ENCODE measurements around the gene ENG.
"Not testable (repeated sequence)": the region's sequence is repeated elsewhere in the genome, so short reads cannot be mapped to it uniquely, and the experiment has no call there.

Gene ENG

DNA sequence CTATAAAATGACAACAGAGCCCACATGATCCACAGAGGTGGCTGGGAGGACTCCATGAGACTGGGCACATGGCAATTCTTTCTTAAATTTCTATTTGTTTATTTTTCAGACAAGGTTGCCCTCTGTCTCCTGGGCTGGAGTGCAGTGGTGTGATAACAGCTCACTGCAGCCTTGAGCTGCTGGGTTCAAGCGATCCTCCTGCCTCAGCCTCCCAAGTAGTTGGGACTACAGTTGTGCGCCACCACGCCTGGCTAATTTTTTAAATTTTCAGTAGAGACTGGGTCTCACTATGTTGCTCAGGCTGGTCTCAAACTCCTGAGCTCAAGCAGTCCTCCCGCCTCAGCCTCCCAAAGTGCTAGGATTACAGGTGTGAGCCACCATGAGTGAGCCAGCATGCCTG is 8.8 kb downstream of the ENG start:
- not testable (repeated sequence) for DNase-seq (ENCODE audit: low read depth in 3 of 3)

DNA sequence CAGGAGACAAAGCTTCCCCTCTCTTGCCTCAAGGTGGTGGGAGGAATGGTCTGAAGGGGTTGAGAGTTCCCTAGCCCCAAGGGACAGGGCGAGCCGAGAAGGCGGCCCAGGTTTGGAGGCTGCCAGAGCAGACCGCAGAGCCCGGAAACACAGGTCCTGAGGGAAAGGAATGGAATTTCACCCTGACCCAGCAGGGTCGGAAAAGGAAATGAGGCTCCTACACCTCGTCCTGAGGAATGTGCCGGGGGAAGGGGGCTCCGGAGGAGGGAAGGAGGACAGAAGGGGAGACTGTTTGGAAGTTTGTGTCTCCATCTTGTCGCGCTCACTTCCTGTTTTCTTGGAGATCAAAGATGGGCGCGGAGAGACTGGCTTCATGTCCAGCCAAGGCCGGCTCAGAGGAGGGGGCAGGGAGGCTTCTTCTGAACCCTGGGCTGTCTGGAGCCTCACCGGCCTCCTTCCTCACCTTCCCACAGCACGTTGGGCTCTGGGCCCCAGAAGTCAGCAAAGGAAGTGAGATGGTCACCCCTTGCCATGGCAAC is 9.6 kb downstream of the ENG start:
- no peak for DNase-seq (ENCODE audit: low read depth in 3 of 3)

DNA sequence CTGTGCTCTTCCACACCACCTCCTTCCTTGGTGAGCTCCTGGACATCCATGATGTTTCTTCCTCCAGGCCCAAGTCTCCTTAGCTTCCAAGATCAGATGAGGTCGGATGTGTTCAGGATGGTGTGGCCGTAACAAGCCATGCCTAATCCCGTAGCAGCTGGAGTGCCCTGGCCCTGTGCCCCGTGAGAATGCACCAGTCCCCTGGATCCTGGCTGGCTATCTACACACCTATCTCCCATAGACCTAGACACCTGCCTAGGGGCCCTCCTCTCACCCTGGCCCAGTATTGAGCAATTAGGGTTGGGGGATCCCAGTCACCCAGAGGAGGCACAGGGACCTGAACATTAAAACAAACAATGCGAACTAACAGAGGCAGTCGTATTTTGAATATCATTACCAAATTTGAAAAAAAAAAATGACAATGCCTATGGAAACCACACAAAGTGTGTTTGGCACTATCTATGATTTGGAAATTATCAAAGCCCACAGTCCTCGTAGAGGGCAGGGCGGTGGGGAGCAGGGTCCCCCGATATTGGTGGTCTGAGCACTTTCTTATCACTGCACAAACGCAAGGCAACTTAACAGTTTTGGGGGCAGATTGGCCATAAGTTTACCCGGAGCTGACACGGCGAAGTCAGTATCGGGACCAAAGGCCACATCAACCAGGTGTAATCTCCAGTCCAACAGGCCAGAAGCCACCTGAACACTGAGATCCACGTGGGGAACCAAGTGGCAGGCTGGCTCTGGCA is 13.2 kb downstream of the ENG start:
- no peak for DNase-seq (ENCODE audit: low read depth in 3 of 3)

DNA sequence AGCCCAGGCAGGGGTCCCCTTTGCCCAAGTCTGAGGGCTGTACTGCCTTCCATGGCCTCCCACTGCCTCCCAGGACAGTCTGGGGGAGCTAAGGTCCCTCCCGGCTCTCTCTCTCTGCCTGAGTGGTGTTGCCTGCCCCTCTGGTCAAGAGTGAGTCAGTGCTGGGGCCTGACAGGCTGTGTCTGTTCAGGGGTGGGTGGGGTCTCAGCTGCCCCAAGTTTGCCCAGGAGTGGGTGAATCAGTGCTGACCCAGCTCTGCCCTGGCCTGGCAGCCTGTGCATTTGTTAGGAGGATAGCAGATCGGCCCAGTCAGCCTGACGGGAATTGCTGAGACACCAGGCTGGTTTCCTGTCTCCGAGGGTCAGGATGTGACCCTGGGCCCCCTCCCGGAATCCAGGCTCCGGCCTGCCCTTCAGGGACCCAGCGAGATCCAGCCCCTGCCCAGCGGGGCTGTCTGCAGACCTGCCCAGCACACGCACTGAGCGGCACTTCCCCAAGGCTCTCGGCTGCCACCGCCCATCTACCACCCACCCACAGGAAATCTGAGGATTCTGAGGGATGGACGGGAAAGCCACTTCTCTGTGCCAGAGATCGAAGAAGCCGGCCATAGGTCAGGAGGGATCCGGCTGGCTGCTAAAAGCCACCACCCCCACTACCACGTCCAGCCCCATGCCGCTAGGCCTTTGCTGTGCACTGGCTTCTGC is 15.9 kb downstream of the ENG start:
- no peak for DNase-seq (ENCODE audit: low read depth in 3 of 3)

DNA sequence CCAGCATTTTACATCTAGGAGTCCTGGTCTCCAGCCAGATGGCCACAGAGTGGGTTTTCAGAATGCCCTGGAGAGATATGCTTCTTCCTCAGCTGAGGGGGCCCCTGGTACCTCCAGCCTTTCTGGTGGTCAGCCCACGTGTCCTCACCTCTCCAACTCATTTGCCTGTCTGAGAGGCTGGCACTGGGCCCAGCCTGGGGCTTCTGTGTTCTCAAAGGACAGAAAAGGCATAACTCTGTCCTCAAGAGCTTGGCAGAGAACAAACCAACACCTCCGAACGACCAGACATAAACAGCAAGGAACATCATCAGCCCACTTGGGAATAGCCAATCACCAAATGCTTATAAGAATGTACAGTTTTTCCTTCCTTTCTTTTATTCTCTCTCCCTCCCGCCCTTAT is 17.1 kb downstream of the ENG start:
- DNase-seq (ENCODE audit: low read depth in 3 of 3): no peak

DNA sequence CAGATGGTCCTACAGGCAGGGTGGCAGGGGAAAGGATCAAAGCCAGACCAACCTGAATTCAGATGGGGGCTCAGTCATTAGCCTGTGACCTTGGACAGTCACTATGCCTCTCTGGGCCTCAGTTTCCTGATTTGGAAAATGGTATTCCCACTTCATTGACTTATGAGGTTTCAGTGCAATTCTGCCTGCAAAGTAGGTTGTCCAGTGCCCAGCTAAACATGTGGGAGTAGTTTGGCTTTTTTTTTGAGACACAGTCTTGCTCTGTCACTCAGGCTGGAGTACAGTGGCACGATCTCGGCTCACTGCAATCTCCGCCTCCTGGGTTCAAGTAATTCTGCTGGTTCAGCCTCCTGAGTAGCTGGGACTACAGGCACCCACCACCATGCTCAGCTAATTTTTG is 17.9 kb downstream of the ENG start:
- DNase-seq (ENCODE audit: low read depth in 3 of 3): not testable (repeated sequence)

DNA sequence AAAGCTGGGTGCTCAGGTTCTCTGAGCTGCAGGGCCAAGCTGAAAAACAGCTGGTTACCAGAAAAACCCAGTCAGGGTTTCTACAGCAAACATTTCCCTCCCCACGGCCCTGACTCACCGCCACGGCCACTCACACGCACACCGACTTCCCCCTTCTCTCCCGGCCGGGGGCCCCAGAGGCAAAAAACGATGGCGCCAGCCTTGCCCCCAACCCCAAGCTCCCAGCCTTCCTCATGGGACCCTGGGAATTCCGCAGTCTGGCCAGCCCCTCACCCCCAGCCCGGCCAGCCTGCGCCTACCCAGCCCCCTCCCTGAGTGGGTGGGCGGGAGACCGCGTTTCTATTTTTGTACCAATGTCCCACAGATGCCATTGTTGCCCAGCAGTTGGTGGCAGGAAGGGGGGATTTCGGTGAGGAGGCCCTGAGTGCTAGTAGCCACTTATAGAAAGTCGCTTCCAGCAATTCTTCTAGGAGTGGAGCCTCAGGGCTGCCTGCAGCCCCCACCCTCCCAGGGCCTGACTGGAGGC is 18.4 kb downstream of the ENG start:
- DNase-seq (ENCODE audit: low read depth in 3 of 3): peak in 1 of 3 donors; percentile 24

DNA sequence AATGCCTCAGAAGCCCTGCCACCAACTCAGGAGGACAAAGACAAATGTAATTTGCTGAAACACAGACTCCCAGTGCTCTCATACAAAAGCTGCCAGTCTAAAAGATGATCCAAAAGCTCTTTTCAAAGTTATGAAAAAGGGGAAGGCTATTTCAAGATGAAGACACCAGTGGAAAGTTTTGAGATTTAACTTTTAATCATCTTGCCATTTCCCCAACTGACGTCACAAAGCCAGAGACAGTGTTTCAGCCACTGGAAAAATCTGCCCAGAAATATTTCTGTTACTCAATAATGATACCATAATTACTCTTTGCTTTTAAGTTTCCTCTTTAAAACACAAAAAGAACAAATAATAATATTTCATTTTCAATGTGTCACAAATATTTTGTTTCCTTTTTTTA is 20.9 kb downstream of the ENG start:
- no peak for DNase-seq (ENCODE audit: low read depth in 3 of 3)

DNA sequence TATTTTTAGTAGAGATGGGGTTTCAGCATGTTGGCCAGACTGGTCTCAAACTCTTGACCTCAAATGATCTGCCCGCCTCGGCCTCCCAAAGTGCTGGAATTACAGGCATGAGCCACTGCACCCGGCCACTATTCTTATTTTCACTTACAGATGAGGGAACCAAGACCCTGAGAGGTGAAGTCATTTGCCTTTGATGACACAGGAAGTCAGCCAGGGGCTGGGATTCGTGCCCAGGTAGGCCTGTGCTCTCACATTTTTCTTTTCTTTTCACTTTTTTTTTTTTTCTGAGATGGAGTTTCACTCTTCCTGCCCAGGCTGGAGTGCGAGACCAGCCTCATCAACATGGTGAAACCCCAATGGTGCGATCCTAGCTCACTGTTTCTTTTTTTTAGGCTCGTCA is 22.2 kb downstream of the ENG start:
- no peak for DNase-seq (ENCODE audit: low read depth in 3 of 3)

DNA sequence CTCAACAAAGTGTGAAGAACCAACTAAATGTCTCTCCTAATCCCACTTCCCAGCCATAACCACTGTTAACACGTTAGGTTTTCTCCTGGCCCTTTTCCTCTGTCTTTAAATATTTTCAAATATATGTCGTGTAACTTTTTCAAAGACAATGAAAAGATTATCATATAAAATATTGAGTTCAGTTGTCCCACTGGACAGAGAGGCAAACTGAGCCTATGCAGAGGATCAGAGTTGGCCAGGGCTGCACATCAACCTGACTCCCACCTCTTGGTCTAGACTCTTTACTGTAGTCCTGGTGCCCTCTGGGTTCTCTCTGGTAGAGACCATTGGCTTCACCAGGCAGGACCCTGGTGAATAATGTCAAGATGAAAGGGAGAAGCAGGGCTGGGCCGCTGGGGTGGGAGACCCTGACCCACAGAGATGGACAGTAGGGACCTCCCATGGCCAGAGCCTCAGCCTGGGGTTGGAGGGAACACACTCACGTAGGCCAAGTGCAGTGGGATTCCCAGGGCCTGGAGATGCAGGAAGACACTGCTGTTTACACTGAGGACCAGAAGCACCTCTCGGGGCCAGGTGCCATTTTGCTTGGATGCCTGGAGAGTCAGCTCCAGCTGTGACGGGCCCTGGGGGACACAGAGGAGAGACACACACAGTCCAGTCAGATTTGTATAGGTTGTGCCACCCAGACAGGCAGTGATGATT is 25.1 kb downstream of the ENG start:
- no peak for DNase-seq (ENCODE audit: low read depth in 3 of 3)

DNA sequence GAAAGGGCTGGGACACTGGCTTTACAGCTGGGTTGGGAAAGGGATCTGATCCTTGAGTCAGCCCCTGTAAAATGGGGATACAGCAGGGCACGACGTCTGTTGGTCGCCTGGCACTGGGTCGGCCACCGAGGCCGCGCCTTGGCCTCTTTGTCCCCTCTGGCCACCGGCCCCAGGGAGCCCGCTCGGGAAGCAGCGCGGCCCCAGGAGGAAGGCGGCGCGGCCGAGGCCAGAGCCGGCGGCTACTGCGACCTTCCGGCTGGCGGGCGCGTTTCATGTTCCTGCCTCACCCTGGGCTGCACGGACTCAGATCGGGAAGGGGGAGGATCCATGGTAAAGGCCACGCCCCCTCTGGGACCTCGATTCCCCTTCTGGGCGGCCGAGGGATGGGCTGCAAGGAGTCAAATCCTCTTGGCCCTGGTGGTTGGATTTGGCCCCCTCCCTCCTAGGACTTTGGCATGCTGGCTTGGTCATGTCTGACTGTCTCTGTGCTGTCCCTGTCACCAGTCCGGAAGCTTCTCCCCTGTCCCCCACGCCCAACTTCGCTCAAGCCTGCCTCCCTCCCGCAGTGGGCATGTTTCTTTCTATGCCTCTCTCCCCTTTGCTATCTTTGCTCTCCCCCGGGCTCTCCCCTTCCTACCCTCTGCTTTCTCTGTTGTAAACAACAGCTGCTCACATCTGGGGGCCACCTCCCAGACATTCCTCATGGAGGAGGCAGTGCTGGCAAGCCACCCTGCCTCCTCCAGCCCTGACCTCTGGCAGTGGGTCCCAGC is 26.0 kb downstream of the ENG start:
- DNase-seq (ENCODE audit: low read depth in 3 of 3): no peak

DNA sequence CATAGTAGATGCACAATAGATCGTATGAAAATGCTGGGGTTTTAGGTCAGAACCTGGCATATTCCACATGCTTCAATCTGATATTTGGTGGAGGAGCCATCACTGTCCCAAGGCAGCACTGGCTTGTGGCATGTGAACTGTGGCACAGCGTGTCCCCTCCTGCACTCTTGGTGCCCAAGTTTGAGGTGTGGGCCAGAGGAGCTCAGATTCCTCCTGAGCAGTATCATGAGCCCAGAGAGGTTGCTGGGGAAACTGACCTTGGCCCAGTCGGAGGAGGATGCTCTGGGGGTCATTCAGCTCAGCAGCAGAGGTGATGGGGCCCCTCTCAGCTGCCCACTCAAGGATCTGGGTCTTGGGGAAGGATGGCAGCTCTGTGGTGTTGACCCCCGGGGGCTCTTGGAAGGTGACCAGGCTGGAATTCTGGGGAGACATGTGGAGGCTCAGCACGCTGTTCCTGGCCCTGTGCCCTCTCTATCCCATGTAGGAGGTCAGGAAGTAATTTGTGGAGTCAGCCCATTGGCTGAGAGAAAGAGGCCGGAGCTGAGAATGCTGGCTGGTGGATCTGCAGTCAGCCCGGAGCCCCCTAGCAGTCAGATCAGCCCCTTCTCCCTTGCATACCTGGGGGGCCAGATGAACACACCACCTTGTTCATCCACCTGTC is 28.1 kb downstream of the ENG start:
- no peak for DNase-seq (ENCODE audit: low read depth in 3 of 3)

DNA sequence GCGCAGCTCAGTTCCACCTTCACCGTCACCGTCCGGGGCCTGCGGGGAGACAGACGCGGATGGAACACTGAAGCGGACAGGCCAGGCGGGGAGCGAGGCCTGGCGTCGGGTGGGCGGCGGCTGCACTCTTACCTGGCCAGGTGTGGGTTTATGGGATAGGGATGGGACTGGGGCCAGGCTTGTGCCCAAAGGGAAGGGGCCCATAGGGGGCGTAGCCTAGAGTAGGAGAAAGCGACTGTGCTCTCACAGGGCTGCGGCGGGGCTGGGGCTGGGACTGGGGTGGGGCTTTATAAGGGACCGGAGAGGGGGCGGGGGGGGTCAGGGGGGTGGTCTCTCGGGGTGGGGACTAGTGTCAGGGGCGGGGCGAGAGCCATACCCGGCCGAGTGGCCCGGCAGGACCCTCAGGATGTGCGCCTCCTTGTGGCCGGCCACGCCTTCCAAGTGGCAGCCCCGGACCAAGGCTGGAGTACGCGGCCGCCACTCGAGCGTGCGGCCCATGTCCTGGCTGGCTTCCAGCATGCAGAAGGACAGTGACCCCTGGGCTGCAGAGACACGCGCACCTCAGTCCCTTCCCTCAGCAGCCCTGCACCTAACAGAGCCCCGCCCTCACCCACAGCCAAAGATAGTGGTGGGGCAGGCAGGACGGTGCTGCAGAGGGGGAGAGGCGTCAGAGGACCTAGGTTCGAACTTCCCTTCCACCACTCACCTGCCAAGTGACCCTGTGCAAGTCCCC is 29.0 kb downstream of the ENG start:
- DNase-seq (ENCODE audit: low read depth in 3 of 3): no peak

DNA sequence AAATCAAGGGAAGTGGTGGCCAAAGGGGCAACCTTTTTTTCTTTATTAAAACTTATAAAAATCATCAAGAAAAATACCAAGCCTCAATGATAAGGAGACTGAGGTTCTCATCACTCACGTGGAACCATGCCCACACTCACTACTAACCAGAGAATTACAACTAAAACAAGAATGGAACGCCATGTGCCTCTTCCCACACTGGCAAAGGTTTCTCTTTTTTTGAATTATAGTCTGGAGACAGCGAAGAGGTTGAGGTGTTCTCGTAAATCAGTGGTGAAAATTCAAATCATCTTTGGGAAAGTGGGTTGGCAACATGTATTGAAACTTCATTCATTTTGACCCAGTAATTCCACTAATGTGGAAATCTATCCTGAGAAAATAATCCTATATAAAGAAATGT is 32.4 kb downstream of the ENG start:
- DNase-seq (ENCODE audit: low read depth in 3 of 3): no peak

DNA sequence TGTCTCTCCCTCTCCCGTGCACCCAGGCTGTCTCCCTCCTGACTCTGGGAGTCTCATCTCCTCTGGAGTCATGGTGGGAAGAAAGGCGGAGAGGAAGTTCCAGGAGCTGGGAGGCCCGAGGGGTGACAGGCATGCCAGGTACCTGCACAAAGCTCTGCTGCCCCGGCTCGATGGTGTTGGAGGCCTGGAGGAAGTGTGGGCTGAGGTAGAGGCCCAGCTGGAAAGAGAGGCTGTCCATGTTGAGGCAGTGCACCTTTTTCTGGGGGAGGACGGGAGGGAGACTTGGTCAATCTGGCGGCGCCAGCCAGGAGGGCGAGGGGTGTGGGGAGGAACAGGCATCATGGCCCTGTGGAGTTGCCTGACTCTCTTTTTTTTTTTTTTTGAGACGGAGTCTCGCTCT is 35.9 kb downstream of the ENG start:
- DNase-seq (ENCODE audit: low read depth in 3 of 3): no peak

DNA sequence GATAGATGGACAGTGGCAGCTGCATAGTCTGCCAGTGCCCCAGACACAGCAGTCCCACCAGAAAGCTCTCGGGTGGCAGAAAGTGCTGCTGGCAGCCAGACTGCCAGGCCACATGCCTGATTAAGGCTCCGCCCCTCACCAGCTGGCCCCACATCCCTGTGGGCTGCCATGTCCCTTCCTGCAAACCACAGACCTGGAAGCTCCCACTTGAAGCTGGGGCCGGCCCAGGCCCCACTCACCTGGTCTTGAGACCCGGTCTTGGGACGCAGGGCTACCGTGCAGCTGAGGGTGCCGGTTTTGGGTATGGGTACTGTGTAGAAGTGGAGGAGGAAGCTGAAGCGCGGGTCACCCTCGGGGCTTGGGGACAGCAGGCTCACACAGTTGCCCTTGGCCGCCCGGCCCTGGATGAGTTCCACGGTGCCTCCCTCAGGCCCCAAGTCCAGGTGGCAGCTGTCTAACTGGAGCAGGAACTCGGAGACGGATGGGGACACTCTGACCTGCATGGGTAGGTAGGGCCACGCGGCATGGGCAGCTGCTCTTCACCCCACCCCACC is 36.5 kb downstream of the ENG start:
- DNase-seq (ENCODE audit: low read depth in 3 of 3): no peak

DNA sequence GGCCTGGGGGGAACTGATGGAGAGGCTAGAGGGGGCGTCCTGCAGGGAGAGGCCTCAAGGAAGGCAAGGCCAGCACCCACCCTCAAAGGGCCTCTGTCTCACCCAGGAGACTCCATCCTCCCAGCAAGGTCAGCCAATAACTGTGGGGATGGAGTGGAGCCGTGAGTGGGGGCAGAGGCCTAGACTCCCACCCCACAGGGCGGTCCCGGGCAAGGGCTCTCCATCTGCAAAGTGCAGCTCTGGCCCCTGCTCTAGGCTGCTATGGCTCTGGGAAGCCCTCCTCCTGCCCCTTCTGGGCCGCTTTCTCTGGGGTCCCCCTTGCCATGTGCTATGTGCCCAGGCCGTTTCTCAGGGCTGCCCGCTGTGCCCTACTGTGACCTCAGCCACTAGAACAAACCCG is 37.7 kb downstream of the ENG start:
- no peak for DNase-seq (ENCODE audit: low read depth in 3 of 3)

DNA sequence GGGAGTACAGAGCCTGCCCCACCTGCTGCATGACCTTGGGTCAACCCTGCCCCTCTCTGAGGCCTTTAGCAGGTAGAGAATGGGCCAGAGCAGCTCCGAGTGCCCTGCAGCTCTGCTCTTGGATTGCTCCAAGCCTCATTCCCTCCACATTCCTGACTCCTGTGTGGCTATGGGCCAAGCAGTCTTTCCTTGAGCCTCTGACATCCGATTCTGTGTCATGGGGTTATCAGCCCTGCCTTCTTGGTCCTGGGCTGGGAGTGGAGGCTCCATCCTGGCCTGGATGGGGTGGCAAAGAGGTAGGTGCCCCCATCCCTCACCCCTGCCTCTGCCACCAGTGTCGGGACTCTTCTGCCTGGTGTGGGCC is 38.1 kb downstream of the ENG start:
- DNase-seq (ENCODE audit: low read depth in 3 of 3): no peak

DNA sequence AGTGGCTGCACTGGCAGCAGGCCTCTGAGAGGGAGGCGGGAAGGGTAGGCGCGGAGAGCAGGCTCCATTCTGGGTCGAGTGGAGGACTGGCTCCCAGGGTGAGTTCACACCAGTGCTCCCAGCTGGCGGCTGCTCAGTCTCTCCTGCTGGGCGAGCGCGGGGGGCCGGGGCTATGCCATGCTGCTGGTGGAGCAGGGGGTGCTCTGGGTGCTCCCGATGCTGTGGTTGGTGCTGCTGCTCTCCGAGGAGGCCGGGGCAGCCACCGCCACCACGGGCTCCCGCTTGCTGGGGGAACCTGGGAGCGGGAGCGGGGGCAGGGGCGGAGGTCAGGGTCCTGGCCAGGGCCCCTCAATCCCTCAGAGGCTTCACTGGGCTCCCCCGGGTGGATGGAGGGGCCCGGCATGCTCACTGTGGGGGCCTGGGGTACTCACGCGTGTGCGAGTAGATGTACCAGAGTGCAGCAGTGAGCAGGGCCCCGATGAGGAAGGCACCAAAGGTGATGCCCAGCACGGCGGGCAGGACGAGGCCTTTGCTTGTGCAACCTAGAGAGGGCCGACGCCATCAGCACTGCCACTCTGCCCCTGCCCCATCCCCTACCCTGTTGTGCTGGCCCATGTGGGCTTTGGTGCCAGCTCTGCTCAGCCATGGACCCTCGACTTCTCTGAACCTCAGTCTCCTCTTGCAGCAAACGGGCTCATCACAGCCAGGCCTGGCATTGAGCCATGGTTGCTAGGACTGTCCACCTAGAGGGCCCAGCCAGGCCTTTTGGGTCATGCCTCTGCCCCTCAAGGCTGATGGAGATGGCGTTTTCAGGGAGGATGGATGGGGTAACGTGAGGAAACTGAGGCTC is 38.7 kb downstream of the ENG start:
- DNase-seq (ENCODE audit: low read depth in 3 of 3): no peak
